ENCODE data around the gene HUS1B.

DNA sequence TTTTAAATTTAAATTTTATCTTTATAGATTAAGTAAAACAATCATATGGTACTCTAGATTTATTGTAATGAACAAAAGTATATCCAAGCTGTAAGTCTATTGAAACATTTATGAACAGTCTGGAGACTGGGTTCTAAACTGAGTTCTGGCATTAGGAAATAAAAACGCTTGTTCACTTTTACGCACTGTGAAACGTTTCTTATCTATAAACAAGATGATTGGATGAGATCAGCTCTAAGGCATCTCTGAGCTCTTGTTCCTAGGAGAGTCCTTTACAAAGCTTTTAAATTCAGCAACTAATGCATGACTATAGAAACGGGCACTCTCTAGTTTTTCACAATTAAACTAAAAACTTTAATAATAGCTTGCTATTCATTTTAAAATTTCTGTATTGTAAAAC, 6.8 kb downstream of the HUS1B start:
- no peak for TF ChIP-seq POLR2A (IDR thresholded peaks at IDR 0.05)
- TF ChIP-seq, protein P1, sequence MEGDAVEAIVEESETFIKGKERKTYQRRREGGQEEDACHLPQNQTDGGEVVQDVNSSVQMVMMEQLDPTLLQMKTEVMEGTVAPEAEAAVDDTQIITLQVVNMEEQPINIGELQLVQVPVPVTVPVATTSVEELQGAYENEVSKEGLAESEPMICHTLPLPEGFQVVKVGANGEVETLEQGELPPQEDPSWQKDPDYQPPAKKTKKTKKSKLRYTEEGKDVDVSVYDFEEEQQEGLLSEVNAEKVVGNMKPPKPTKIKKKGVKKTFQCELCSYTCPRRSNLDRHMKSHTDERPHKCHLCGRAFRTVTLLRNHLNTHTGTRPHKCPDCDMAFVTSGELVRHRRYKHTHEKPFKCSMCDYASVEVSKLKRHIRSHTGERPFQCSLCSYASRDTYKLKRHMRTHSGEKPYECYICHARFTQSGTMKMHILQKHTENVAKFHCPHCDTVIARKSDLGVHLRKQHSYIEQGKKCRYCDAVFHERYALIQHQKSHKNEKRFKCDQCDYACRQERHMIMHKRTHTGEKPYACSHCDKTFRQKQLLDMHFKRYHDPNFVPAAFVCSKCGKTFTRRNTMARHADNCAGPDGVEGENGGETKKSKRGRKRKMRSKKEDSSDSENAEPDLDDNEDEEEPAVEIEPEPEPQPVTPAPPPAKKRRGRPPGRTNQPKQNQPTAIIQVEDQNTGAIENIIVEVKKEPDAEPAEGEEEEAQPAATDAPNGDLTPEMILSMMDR (IDR thresholded peaks at IDR 0.05): no peak

All from tibial nerve (tissue), 3 donors.